GM12874 (cell line): ENCODE results near the gene BAX.

ENCODE experiments used
- TF ChIP-seq, protein P1 (sequence below): IDR thresholded peaks from 2 replicates; pipeline ENCODE4 v1.5.1; 2011; ENCODE audit warnings: low read depth, mild to moderate bottlenecking, control low read depth, low read length, moderate library complexity; ENCODE audit not compliant: insufficient read depth

Gene BAX

GRCh38 chr19:48915757-48916156 lies 38.9 kb upstream of the BAX start:
- TF ChIP-seq, protein P1, sequence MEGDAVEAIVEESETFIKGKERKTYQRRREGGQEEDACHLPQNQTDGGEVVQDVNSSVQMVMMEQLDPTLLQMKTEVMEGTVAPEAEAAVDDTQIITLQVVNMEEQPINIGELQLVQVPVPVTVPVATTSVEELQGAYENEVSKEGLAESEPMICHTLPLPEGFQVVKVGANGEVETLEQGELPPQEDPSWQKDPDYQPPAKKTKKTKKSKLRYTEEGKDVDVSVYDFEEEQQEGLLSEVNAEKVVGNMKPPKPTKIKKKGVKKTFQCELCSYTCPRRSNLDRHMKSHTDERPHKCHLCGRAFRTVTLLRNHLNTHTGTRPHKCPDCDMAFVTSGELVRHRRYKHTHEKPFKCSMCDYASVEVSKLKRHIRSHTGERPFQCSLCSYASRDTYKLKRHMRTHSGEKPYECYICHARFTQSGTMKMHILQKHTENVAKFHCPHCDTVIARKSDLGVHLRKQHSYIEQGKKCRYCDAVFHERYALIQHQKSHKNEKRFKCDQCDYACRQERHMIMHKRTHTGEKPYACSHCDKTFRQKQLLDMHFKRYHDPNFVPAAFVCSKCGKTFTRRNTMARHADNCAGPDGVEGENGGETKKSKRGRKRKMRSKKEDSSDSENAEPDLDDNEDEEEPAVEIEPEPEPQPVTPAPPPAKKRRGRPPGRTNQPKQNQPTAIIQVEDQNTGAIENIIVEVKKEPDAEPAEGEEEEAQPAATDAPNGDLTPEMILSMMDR = no peak

GRCh38 chr19:48918071-48918470 lies 36.6 kb upstream of the BAX start:
- TF ChIP-seq, protein P1 = no peak

DNA sequence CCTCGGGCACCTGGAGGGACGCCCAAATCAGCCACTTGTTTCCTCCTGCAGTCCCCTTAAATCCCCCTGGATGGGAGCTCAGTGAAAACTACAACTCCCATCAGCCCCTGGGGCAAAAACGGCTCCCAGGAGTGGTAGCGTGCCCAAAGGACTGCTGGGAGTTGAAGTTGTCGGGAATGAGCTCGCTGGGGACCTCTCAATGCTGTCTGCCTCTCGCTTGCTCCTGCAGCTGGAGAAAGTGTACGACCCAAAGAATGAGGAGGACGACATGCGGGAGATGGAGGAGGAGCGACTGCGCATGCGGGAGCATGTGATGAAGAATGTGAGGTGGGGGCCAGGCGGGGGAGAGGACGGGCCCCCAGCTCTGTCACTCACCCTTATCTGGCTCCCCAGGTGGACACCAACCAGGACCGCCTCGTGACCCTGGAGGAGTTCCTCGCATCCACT lies 35.9 kb upstream of the BAX start:
- TF ChIP-seq, protein P1 = no peak

DNA sequence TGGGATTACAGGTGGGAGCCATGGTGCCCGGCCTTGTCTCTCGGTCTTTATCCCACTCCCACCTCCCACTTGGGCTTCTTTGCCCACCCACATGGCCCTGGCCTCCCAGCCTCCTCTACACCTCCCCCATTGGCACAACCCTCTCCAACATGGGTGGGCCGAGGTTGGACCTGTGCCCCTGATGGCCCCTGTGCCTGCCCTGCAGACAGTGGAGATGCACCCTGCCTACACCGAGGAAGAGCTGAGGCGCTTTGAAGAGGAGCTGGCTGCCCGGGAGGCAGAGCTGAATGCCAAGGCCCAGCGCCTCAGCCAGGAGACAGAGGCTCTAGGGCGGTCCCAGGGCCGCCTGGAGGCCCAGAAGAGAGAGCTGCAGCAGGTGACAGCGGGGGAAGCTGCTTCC lies 33.7 kb upstream of the BAX start:
- TF ChIP-seq, protein P1 = no peak

GRCh38 chr19:48921721-48922500 lies 32.8 kb upstream of the BAX start:
- TF ChIP-seq, protein P1 = no peak

DNA sequence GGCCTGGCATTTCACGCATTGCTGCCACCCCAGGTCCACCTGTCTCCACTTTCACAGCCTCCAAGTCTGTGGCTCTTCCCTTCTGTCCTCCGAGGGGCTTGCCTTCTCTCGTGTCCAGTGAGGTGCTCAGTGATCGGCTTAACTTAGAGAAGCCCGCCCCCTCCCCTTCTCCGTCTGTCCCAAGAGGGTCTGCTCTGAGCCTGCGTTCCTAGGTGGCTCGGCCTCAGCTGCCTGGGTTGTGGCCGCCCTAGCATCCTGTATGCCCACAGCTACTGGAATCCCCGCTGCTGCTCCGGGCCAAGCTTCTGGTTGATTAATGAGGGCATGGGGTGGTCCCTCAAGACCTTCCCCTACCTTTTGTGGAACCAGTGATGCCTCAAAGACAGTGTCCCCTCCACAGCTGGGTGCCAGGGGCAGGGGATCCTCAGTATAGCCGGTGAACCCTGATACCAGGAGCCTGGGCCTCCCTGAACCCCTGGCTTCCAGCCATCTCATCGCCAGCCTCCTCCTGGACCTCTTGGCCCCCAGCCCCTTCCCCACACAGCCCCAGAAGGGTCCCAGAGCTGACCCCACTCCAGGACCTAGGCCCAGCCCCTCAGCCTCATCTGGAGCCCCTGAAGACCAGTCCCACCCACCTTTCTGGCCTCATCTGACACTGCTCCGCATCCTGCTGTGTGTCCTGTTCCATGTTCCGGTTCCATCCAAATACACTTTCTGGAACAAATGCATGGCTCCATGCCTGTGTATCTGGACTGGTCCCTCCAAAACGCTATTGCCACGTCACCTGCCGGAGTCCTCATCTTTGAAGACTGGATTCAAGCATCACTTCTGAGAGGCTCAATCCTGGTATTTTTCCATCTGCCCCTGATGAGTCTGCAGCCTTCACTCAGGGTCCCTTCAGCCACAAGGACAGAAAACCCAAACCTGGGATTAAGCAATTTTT lies 31.9 kb upstream of the BAX start:
- TF ChIP-seq, protein P1 = no peak

DNA sequence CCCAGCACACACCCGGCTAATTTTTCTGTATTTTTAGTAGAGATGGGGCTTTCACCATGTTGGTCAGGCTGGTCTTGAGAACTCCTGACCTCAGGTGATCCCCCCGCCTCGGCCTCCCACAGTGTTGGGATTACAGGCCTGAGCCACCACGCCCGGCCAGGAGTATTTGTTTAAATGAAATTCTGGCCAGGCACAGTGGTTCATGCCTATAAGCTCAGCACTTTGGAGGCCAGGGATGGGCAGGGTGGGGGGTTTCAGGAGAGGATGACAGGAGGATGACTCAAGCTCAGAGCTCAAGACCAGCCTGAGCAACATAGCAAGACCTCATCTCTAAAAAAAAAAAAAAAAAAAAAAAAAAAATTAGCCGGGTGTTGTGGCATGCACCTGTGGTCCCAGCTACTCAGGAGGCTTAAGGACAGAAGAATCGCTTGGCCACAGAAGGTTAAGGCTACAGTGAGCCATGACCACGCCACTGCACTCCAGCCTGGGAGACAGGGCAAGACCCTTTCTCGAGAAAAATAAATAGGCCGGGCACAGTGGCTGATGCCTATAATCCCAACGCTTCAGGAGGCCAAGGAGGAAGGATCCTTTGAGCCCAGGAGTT lies 29.3 kb upstream of the BAX start:
- TF ChIP-seq, protein P1 = no peak
